Measurements from ENCODE around the gene GEN1.

Gene GEN1

GRCh38 chr2:17795309-17795708 is 41.4 kb downstream of the GEN1 start:
- no peak for DNase-seq (ENCODE audit: low read depth, low spot score)

GRCh38 chr2:17798338-17798737 is 44.4 kb downstream of the GEN1 start:
- DNase-seq (ENCODE audit: low read depth, low spot score), result no peak

- no peak for DNase-seq (ENCODE audit: low read depth, low spot score)
These were observed 45.6 kb downstream of the GEN1 start for GRCh38 chr2:17799301-17800120.

GRCh38 chr2:17800219-17800618 is 46.3 kb downstream of the GEN1 start:
- DNase-seq (ENCODE audit: low read depth, low spot score), result no peak

DNA sequence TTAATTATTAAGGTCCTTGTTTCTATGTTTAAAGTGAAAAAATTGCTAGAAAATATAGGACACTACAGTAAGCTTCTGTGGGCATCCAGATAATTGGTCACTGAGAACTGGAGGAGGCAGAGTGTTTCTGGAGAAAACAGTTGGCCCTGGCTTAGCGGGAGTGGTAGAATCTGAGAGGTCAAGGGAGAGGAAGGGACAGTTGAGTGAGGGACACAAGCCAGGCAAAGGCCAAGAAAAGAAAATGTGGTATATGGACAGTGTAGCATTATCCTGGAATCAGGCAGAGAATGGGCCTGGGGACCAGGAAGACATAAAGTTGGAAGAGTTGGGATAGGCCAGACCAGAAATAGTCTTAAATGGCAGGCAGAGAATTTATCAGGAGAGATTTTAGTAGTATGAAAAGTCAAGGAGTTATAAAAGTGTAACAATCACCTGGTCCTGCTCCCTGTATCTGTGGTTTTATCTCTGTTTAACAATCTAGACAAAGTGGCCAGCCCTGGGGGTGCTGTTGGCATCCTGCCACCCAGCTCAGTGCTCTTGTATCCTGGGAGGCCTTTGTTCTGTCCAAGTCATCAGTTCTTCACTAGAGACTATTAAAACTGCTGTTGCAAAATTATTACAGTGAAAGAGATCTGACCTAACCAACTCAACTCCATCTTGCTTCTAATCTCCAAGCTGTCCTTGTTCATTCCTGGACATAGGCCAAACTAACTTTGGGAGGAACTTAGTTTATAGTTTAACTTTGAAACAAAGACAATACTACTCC is 46.9 kb downstream of the GEN1 start:
- no peak for DNase-seq (ENCODE audit: low read depth, low spot score)

DNA sequence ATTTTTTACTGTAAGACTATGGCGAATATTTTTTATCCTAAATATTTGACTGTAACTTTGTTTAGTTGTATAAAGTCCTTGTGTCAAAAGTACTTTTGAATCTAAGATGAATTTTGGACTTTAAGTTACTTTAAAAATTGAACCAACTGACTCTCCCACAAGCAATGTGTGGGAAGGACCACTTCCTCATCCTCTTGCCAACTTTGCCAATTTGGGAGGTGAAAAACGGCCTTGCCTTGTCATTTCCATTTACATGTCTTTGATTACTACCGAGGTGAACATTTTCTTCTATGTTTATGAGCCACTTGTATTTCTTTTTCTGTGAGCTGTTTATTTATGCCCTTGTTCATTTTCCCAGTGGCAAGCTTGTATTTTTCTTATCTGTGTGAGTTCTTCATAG is 49.6 kb downstream of the GEN1 start:
- DNase-seq (ENCODE audit: low read depth, low spot score), result no peak

DNA sequence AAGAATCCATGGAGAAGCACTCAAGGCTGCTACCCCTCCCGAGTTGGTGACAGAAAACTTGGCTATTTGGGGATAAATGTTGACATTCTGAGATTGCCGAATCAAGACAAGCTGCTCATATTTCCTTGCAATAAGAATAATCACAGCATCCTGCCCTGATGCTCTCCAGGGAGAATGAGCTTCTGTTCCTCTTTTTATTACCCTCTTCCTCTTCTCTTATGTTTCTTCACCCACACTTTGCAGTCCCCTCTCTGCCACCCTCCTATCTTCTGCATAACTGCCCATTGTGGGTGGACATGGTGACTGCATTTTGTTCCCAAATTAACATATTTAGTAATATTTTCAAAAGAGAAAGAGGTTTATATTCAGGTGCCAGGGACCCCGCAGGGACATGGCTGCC is 50.4 kb downstream of the GEN1 start:
- no peak for DNase-seq (ENCODE audit: low read depth, low spot score)

DNA sequence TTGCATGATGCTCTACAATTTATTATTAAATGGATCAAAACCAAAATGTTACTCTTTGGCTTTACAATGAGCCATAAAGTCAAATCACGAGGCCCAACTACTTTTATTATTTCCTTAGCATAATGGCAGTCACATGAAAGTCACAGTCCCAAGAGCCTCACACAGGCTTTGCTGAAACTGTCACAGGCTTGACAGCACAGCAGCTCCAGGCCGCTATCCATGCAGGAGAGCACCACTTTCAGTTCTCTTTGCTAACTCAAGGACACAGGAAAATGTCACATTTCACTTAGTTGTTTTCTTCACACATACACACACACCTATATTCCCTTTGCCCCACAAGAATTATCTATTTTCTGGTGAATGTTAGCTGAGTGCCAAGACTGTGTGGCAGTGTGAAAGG is 51.2 kb downstream of the GEN1 start:
- no peak for DNase-seq (ENCODE audit: low read depth, low spot score)

DNA sequence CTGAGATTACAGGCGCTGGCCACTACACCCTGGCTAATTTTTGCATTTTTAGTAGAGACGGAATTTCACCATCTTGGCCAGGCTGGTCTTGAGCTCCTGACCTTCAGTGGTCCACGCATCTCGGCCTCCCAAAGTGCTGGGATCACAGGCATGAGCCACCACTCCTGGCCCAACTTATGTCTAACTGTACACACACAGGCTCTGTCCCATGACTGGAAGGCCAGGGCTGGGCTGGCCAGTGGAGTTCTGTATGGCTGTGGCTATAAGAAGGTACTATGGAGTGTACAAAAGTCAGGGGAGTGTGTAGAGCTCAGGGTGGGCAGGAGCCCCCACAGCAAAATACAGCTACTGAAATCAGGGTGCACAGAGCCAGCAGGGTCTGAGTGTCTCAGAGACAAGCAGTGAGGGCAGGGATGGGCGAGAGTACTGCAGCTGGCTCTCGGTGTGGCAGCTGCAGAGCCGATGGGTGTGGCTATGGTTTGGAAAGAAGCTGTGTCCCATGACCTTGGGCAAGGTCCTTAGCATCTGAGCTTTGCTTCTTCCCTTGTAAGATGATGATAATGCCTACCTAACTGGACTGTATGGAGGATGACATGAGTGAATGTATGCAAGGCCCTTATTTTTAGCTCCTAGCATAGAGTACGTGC is 51.9 kb downstream of the GEN1 start:
- DNase-seq (ENCODE audit: low read depth, low spot score), result no peak

- DNase-seq (ENCODE audit: low read depth, low spot score), result no peak
These were observed 59.2 kb downstream of the GEN1 start for GRCh38 chr2:17813010-17813741.

DNA sequence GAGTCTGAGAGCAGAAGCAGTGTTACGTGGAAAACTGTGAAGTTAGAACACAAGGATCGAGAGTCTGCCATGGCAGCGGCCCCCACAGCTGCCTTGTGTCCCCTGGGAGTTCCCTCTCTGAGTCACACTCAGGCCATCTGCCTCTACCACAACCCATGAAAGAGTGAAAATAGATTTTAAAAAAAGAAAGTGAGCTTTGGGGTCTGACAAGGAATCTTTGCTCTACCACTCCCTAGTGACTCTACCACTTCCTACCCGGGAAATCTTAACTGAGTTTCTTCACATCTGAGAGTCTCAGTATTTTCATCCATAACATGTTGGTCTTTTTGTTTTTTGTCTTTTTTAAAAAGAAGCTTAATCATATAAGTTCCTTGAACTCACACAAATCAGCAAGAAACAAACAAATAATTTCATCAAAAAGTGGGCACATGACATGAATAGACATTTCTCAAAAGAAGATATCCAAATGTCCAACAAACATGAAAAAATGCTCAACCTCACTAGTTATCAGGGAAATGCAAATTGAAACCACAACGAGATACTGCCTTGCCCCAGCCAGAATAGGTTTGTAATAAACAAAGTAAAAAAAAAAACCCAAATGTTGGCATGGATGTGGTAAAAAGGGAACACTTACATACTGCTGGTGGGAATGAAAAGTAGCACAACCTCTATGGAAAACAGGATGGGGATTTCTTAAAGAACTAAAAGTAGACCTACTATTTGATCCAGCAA is 60.0 kb downstream of the GEN1 start:
- DNase-seq (ENCODE audit: low read depth, low spot score), result no peak

DNA sequence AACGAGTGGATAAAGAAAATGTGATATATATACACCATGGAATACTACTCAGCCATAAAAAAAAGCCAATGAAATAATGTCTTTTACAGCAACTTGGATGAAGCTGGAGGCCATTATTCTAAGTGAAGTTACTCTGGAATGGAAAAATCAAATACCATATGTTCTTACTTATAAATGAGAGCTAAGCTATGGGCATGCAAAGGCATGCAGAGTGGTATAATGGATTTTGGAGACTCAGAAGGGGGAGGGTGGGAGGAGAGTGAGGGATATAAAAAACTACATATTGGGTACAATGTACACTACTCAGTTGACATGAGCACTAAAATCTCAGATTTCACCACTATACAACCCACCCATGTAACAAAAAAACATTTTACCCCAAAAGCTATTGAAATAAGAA is 60.7 kb downstream of the GEN1 start:
- no peak for DNase-seq (ENCODE audit: low read depth, low spot score)

DNA sequence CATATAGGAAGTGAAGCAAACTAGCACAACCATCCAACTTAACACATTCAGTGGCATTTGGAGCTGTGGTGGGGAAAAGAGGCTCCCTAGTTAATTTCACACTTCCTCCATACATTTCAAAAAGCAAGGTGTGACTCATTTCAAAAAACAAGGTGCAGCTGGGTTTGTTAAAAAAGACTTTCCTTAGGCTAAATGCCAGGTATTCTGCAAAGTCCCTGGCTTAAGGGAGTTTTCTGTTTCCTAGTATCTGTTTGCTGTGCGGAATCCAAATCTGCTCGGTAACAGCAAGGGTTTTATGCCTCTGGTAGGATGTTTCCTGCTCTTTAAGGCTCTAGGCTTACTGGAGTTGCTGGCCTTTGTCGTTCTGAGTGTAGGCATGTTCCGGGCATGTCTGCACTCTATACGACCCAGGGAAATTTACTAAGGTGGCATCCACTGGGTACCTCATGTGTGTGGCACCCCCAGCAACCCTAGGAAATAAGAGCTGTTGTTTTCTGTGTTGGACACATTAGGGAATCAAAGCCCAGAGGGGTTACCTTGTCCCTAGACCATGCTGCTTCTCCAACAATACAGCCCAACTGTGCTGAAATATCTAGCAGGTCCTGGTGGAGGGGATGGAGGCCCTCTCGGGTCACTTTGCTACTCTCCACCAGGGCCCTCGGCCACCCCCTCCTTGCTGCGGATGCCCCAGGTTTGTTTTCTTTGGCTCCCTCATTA is 61.7 kb downstream of the GEN1 start:
- peak; percentile 30 for DNase-seq (ENCODE audit: low read depth, low spot score)

DNA sequence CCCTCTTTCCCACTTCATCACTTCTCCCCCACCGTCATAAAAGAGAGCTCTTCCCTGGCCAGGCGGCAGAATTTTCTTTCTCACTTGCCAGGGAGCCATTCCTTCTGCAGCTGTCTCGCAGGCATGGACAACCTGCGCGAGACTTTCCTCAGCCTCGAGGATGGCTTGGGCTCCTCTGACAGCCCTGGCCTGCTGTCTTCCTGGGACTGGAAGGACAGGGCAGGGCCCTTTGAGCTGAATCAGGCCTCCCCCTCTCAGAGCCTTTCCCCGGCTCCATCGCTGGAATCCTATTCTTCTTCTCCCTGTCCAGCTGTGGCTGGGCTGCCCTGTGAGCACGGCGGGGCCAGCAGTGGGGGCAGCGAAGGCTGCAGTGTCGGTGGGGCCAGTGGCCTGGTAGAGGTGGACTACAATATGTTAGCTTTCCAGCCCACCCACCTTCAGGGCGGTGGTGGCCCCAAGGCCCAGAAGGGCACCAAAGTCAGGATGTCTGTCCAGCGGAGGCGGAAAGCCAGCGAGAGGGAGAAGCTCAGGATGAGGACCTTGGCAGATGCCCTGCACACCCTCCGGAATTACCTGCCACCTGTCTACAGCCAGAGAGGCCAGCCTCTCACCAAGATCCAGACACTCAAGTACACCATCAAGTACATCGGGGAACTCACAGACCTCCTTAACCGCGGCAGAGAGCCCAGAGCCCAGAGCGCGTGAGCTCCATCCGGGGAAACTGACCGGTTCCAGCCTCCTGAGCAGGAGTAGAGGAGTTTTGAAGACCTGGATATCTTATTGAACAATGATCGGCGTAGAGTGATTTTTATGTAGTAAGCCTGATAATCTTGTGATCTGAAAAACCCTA is 62.7 kb downstream of the GEN1 start, which contains the start of gene MSGN1:
Gene MSGN1, plus strand, starts transcription at position 65 of the 850 bp plus-strand sequence. Its CDS starts 59 bp downstream, at position 124.
- no peak for DNase-seq (ENCODE audit: low read depth, low spot score)

DNA sequence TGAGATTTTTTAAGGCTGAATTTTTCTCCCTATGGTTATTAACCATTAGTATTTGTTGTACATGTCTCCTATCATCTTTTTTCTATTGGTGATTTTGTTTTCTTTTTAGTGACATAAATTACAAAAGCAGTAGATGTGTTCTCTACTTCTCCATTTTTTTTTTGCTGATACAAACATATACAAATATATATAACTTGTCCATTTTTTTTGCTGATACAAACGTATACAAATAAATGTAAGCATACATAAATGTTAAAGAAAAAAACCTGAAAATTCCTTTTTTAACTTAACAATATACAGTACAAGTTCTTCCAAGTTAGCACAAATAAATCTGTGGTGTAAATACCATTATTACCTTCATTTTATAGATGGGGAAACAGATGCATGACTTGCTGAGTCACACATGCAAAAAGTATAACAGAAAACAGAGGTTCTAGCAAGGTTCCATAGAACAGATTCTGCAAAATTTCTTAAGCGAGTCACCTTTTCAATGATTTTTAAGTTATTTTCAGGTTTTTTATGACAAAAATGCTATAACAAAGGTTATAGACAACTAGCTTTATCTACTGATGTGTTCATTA is 64.4 kb downstream of the GEN1 start:
- DNase-seq (ENCODE audit: low read depth, low spot score), result no peak

DNA sequence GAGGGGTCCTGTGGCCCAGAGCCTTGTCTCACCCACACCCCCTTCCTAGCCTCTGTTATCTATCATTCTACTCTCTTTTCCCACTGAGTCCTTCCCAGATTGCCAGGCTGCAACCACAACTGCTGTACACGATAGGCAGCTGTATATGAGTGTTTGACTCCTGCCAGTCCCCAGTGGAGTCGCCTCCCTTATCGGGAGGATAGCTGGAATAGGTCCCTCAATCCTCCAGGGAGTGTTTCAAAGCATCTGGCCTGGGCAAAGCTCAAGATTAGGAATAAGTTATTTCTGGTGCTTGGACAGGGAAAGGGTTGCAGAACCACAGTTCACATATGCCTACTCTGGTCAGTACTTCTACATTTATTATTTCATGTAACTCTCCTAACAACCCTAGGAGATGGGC is 67.1 kb downstream of the GEN1 start:
- no peak for DNase-seq (ENCODE audit: low read depth, low spot score)

DNA sequence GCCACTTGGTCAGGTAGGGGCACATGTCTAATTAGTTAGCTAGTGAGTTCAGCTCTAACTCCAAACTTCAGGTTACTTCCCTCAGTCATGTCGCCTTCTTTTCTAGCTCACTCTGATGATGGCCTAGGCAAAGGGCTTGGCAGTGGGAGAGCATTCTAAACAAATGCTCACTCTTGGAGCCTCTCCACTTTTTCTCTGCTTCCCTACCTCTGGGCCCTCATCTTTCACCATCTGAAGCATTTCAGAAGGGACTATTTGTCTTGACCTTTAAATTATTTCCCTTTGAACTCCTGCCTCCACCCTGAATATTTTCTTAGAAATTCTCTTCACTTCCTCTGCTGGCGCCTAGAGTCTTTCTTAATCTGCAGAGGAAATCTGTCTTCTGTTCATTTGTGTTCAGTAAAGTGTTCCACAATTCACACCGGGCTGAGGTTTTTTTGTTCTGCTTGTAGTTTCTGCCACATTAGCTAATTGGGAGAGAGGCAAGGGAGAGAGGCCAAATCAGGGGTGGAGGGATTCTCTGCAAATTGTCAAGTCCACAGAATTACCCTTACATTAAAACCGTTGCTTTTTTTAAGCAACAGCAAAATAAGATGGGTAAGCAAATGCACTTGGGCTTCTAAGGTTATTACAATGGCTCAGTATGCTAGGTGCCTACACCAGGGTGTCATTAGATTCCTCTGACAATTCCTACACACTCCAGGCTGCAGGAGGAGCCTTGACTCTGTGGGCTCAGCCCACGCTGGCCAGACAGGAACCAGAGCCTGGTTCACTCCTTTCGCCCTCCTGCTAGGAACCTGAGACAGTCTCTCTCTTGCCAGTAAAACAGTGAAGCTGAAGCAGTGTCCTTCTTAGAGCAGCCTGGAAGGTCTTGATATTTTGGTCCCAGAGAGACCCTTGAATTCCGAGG is 67.9 kb downstream of the GEN1 start:
- peak; percentile 16 for DNase-seq (ENCODE audit: low read depth, low spot score)

All from astrocyte of the hippocampus (primary cell).